Activated gamma-delta T cell treated with anti-CD3 and anti-CD28 coated beads, Interleukin-2, amount 50 U/mL, for 16 hours (primary cell): ENCODE data around the gene PKP3.
"Not testable (repeated sequence)": the region's sequence is repeated elsewhere in the genome, so short reads cannot be mapped to it uniquely, and the experiment has no call there.

Experiments
- DNase-seq: peaks from one replicate; pipeline ENCODE4 v3.0.0-alpha.2; 2020; ENCODE audit warnings: low read depth

PKP3 gene

DNA sequence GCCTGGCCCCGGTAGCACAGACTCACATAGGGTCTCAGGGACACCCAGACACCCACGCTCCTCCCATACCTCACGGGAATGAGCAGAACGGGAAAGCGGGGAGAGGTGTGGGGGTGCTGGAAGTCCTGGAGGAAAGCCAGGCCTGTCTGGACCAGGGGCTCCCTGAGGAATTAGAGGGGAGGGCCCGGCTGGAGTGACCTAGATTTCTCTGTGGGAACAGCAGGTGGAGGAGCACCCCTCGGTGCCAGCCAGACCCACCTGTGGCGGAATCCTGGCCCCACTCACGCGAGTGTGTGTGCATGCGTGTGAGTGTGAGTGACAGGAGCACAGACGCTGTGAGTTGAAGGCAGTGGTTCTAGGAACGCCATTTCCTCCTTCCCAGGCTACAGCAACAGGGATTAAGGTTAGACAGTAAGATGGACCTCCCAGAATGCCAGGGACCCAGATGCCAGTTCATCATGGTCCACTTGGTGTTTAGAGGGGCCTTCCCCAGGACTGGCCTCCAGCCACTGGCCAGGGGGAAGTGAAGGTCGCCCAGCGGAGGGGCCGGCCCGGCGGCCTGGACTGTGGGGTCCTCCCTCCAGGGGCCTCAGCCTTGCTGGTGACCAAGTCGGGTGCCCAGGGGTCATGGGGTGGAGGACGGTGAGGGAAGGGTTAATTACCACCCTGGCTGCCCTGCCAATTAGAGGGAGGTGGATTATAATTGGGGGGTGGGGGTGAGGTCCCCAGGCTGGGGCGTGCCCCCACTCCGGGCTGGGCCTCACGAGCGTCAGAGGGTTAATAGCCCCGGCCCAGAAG is 1.0 kb downstream of the PKP3 start:
- no peak for DNase-seq

DNA sequence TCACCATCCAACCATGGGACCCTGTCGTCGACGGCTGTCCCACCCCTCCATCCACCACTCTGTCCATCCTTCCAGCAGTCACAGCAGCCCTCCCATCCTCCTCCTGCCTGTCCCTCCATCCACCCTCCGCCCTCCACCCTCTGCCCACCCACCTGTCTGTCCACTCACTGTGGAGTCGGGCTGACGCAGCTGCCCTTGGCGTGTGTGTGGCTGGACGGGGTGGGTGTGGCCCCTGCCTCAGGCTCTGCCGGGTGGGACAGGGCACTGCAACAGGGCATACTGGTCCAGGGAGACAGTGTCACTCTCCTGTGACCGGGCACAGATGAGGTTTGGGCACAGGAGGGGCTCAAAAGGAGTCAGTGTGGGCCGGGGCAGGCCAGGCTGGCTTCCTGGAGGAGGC is 1.9 kb downstream of the PKP3 start:
- no peak for DNase-seq

DNA sequence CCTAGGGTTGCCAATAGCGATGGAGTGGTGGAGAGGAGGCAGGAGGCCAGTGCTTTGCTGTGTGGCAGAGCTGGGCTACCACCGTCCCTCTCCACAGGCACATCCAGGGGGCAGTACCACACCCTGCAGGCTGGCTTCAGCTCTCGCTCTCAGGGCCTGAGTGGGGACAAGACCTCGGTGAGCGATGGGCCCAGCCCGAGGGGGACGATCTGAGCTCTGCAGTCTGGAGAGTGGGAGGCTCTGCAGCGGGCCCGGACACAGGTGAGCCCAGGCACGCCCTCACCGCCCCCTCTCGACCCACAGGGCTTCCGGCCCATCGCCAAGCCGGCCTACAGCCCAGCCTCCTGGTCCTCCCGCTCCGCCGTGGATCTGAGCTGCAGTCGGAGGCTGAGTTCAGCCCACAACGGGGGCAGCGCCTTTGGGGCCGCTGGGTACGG is 2.5 kb downstream of the PKP3 start:
- DNase-seq, result no peak

DNA sequence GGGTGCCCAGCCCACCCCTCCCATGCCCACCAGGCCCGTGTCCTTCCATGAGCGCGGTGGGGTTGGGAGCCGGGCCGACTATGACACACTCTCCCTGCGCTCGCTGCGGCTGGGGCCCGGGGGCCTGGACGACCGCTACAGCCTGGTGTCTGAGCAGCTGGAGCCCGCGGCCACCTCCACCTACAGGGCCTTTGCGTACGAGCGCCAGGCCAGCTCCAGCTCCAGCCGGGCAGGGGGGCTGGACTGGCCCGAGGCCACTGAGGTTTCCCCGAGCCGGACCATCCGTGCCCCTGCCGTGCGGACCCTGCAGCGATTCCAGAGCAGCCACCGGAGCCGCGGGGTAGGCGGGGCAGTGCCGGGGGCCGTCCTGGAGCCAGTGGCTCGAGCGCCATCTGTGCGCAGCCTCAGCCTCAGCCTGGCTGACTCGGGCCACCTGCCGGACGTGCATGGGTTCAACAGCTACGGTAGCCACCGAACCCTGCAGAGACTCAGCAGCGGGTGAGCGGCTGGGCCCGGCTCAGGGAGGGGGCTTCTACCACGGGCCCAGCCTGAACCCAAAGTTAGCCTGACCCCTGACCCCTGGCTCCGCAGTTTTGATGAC is 3.0 kb downstream of the PKP3 start:
- no peak for DNase-seq

DNA sequence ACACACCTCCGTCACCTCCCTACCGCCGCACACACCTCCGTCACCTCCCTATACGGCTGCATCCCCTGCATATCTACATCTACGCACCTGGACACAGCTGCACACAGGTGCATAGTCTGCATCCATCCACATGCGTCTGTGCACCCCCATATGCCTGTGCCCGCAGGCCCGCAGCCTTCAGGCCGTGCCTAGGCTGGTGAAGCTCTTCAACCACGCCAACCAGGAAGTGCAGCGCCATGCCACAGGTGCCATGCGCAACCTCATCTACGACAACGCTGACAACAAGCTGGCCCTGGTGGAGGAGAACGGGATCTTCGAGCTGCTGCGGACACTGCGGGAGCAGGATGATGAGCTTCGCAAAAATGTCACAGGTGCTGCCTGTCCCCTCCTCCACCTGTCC is 4.8 kb downstream of the PKP3 start:
- DNase-seq, result no peak

DNA sequence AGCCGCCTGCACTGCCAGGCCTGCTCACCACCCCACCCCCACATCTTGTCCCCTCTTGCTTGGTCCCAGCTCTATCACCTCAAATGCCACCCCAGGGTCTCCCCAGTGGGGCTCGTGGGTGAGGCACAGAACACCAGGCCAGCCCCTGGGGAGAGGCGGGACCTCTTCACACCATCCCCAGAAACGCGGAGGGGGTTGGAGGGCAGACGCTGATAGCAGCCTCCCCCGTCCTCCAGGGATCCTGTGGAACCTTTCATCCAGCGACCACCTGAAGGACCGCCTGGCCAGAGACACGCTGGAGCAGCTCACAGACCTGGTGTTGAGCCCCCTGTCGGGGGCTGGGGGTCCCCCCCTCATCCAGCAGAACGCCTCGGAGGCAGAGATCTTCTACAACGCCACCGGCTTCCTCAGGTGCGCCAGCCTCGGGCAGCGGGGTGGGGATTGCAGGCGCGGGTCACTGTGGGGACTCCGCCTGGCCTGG is 5.8 kb downstream of the PKP3 start:
- DNase-seq, result no peak

DNA sequence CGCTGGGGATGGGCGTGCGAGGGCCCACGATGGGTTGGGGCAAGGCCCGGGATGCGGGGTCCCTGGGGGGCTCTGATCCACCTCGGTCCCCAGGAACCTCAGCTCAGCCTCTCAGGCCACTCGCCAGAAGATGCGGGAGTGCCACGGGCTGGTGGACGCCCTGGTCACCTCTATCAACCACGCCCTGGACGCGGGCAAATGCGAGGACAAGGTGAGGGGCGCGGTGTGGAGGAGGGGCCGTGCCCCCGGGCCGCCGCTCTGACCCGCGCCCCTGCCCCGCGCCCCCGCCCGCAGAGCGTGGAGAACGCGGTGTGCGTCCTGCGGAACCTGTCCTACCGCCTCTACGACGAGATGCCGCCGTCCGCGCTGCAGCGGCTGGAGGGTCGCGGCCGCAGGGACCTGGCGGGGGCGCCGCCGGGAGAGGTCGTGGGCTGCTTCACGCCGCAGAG is 6.3 kb downstream of the PKP3 start:
- DNase-seq, result no peak

DNA sequence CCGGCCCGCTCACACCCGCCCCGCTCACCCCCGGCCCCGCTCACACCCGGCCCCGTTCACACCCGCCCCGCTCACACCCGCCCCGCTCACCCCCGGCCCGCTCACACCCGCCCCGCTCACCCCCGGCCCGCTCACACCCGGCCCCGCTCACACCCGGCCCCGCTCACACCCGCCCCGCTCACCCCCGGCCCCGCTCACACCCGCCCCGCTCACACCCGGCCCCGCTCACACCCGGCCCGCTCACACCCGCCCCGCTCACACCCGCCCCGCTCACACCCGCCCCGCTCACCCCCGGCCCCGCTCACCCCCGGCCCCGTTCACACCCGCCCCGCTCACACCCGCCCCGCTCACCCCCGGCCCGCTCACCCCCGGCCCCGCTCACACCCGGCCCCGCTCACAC is 7.2 kb downstream of the PKP3 start:
- not testable (repeated sequence) for DNase-seq

DNA sequence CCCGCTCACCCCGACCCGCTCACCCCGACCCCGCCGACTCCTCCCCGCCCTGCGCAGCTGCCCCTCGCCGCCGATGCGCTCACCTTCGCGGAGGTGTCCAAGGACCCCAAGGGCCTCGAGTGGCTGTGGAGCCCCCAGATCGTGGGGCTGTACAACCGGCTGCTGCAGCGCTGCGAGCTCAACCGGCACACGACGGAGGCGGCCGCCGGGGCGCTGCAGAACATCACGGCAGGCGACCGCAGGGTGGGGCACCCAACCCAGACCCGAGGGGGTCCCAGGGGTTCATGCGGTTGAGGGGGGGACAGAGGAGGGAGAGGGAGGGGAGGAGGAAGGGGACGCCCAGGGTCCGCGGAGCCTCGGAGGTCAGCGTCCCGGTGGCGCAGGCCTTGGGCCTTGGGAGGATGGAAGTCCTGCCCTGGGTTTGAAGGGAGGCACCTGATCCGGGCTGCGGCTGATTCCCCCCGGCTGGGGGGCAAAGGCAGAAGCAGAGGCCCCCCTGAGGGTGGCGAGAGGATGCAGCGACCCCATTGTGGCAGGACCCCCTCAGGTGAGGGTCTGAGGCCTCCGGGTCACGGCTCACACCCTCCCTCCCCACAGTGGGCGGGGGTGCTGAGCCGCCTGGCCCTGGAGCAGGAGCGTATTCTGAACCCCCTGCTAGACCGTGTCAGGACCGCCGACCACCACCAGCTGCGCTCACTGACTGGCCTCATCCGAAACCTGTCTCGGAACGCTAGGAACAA is 9.2 kb downstream of the PKP3 start:
- no peak for DNase-seq

DNA sequence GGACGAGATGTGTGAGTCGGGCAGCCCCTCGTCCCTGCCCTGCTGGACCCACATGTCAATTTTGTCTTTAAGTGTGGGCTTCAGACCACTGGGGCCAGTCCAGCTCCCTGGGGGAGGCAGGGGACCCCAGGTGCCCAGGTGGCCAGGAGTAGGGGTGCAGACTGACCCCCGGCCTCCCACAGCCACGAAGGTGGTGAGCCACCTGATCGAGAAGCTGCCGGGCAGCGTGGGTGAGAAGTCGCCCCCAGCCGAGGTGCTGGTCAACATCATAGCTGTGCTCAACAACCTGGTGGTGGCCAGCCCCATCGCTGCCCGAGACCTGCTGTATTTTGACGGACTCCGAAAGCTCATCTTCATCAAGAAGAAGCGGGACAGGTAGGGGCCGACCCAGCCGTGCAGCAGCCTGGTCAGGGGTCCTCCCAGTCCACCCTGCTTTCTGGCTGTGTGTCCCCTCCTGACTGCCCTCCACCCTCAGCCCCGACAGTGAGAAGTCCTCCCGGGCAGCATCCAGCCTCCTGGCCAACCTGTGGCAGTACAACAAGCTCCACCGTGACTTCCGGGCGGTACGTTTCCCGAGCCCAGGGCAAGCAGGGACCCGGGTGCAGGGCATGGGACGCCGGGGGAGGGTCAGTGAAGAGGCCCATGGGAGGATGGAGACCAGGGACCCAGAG is 9.9 kb downstream of the PKP3 start:
- DNase-seq, result no peak

DNA sequence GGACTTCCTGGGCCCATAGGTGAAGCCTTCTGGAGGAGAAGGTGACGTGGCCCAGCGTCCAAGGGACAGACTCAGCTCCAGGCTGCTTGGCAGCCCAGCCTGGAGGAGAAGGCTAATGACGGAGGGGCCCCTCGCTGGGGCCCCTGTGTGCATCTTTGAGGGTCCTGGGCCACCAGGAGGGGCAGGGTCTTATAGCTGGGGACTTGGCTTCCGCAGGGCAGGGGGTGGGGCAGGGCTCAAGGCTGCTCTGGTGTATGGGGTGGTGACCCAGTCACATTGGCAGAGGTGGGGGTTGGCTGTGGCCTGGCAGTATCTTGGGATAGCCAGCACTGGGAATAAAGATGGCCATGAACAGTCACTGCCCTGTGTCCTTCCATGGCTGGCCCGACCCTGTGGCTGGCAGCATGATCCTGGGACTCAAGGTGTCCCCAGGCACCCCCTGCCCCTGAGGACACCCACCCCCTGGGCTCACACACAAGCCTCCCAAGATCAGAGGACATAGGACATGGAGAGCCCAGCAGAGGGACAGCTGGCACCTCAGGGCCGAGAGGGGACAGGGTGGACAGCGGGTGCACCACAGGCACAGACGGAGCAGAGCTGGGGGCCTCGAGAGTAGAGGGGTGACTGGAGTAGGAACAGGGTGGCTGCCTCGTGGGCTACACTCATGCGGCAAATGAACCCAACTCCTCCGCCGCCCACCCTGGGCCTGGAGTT is 10.7 kb downstream of the PKP3 start:
- no peak for DNase-seq

DNA sequence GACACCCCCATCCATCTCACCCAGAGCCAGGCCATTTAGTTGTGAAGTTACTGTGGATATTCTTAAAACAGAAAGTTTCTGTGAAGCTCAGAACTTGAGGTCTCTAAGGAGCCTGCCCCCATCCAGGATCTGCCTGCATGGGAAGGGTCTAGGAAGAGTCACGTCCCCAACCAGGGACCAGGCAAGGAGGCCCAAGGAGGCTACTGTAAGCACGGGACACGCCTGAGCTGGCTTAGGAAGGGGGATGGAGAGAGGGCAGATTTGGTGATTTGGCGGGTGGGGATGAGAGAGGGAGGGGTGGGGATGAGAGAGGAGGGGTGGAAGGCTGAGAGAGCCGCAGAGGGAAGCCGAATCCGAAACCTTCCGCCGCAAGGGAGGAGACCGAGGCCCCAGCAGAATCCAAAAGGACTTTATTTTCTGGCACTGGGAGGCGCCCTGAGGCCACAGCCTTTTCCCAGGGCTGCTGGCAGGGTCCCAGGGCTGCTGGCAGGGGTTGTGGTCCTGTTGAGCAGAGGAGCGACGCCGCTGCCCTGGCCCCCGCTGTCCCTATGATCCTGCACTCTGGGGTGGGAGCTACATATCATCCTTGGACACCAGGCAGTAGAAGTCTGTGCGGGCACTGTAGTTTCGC is 11.4 kb downstream of the PKP3 start:
- DNase-seq, result no peak

DNA sequence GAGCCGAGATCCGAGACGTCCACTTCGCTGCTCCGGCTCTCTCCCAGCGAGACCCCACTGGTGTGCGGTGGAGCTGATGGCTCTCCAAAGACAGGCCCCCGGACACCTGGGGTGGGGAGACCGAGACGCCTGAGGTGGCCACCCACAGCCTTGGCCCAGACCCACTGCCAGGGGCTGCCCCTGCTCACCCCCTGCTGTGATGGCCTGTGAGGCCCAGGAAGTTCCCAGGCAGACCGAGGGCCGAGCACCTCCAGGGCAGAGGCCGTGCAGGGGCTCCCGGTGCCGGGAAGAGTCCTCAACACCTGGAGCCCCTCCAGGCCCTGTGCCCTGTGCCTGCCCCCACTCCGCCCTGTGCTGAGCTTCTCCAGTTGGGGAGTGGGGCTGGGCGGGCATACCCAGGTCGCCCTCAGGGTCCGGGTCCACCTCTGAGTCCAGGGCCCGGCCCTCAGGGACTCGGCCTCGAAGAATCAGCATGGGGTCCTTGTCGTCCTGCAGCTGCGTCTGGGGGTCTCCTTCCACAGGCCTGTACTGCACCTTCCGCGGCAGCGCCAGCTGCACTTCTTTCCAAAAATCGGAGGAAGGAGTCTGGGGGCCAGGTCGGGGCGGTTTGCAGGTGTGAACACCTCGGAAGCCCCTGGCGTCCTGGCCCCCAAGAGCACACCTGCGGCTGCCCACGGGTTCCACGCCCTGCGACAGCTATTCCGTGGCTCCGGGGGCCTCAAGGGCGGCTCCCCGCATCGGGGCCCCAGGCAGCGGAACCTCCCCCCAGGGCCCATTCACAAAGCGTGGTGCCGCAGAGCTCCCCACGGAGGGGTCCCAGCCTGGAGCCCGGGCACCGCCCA is 12.2 kb downstream of the PKP3 start:
- no peak for DNase-seq

DNA sequence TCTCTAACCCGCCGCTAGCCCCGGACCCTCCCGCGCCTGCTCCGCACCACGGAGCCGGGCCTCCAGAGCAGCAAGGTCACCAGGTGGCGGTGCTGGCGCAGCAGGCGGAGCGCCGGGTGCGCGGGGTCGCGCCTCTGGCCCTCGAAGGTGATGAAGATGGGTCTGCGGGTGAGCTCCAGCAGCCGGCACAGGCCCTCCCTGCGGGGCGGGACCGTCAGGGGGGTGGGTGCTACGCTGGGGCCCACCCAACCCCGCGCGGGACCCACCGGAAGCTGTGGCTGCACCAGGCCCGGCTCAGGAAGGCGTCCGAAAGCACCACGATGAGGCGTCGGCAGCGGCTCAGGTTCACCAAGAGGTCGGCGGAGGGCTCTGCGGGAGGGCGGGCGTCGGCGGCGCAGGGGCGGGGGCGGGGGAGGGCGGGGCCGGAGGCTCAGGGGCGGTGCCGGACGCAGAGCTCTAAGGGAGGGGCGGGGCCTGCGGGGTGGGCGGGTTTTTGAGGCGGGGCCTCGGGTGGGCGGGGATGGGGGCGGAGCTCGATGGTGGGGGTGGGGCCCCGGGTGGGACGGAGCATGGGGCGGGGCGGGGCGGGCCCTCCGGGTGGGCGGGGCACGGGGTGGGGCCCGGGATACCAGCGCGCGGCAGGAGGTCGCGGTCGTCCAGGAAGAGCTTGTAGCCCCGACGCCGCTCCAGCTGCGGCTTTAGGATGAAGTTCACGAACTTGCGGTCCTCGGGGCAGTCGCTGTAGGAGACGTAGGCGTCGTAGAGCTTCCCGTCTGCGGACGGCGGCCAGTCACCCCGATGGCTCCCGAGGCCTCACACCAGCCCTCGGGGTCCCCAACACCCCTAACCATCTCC is 13.0 kb downstream of the PKP3 start:
- peak; percentile 91 for DNase-seq

DNA sequence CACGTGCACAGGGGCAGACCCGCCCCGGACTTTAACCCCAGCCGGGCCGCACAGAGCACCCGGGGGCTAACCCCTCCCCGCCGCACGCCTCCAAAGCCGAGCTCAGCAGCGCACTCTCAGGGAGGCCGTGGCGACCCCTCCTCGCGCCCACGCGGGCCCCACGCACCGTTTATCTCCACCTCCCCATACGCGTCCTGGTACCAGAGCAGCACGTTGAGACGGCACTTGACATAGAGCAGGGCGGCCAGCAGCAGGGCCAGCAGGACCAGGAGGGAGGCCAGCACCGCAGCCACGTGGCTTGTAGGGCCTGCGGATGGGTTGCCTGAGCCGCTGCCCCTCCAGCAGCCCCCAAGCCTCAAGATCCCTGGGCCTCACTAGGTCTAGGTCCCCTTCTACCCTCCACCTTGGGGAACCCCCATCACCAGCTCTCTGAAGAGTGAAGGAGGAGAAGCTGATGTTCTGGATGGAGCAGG is 13.7 kb downstream of the PKP3 start:
- DNase-seq, result no peak

DNA sequence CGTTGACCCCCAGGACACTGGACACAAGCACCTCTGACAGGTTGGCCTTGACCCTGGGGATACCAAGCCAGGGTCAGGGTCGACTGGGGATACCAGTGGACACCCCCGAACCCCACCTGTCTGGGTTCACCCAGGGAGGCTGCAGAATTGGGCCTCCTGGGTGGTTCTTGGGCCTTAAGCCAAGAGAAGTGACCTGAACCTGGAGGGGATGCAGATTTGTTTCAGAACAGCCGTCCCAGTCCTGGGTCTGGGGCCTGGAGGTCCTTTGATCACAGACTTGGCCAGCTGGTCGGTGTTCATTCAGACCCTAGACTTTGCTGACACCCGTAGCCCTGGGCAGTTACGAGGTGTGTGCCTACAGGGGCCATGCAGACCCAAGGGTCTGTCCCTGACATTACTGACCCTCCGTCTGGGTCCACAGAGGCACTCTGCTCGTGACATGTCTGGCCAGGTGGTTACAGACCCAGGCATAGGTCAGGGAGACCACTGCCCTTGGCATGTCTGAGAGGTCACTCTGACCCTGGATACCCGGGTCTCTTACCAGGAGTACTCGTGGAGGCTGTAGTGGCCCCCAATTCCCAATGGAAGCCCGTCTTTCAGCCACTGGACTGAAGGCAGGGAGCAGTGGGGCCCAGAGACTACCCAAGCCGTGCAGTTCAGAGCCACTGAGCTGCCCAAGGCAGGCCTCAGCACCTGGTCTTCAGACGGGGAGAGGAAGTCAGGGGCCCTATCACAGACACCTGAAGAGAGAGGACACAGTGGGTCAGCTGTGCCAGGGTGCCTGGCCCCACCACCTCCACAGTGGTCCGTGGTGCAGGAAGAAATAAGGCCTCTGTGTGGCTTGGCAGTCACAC is 14.4 kb downstream of the PKP3 start:
- DNase-seq, result no peak

DNA sequence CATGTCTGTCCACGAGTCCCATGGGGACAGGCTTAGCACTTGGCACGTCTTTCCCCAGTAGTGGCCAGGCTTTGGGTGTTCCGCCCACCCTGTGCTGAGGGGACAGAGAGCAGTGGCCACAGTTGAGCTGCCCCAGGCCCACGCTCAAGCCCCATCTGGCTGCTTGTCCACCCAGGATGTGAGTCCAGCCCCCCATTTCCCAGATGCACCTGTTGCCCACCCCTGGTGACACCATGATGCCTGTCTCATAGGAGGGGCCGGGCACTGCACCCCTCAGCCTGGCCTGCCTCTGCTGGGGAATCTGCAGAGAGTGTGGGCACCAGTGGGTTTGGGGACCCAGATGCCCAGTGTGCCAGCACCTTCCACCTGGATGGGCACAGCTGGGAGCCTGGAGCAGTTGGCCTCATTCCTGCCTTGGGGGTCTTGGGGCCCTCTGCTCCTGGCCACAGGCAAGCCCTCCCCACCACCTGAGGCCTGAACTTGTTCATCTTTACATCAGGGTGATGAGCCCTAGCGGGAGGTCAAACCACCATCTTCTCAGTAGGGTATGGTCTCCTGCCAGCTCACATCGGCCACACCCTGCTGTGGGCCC is 15.1 kb downstream of the PKP3 start:
- no peak for DNase-seq
